Heart right ventricle (tissue), 16 donors: ENCODE data around the gene SEMA4F. TPM values are rescaled to one million over a fixed set of nuclear protein-coding genes. Genes with fewer than 3 reads are reported as not detected.

Experiments
- ATAC-seq, 8 donors: fragments of 200-7000 bp; cut with Tn5 transposase; one replicate each; pipeline ENCODE4 v1.9.1; 2020; ENCODE audit warnings: mild to moderate bottlenecking in 8 of 8, moderate library complexity in 8 of 8, moderate number of reproducible peaks in 1 of 8
- DNase-seq, 2 donors: peaks; one replicate each; pipeline ENCODE4 v3.0.0-alpha.2; 2020
- H3K27ac ChIP-seq, 10 donors: fragments of 200-600 bp; sonication (generic) in 2 of 10; one replicate each; pipeline versions ENCODE4 v1.5.0 to v1.8.0; 2020 to 2022; ENCODE audit warnings: mild to moderate bottlenecking in 3 of 10
- H3K27me3 ChIP-seq, 7 donors: fragments of 200-600 bp; one replicate each; pipeline ENCODE4 v1.8.0; 2021 to 2022; ENCODE audit warnings: mild to moderate bottlenecking in 2 of 7
- H3K36me3 ChIP-seq, 9 donors: fragments of 200-600 bp; sonication (generic) in 1 of 9; one replicate each; pipeline versions ENCODE4 v1.5.0 to v1.8.0; 2020 to 2022; ENCODE audit warnings: mild to moderate bottlenecking in 2 of 9
- H3K4me1 ChIP-seq, 9 donors: fragments of 200-600 bp; sonication (generic) in 1 of 9; one replicate each; pipeline versions ENCODE4 v1.5.0 to v1.8.0; 2020 to 2022; ENCODE audit warnings: mild to moderate bottlenecking in 4 of 9
- H3K4me3 ChIP-seq, 10 donors: fragments of 200-600 bp; sonication (generic) in 2 of 10; one replicate each; pipeline versions ENCODE4 v1.5.0 to v1.8.0; 2020 to 2022; ENCODE audit warnings: mild to moderate bottlenecking in 7 of 10, moderate library complexity in 2 of 10
- H3K9me3 ChIP-seq, 11 donors: fragments of 200-600 bp in 10 of 11; sonication (generic) in 2 of 11; one replicate each; pipeline versions ENCODE4 v1.5.0 to v1.8.0; 2013 to 2022; ENCODE audit warnings: mild to moderate bottlenecking in 2 of 11, control low read depth in 1 of 11, moderate library complexity in 1 of 11
- CTCF ChIP-seq, 9 donors: fragments of 200-600 bp; sonication (generic) in 2 of 9; IDR thresholded peaks; one replicate each; pipeline versions ENCODE4 v1.5.0 to v1.8.0; 2021 to 2022; ENCODE audit warnings: antibody characterized with exemption in 9 of 9, mild to moderate bottlenecking in 5 of 9, moderate library complexity in 1 of 9
- WGBS, 2 donors: extraction: QIAGEN DNeasy Blood & Tissue Kit; methylation state at CpG; one replicate each; pipeline ENCODE4 v1.1.7; 2013; ENCODE audit warnings: inconsistent platforms in 1 of 2; 5-methylcytosine and 5-hydroxymethylcytosine counted together
- intact Hi-C, 10 donors: fragments of 100-400 bp; cut with DNase I; formaldehyde crosslinking; loops; one replicate each; pipeline versions ENCODE4 v1.11.1 to v1.14.2; 2022
- long read RNA-seq, 3 donors: library from polyadenylated mRNA; unstranded; transcript quantifications; one replicate each; pipeline ENCODE4 v2.0.0, GENCODE V29; 2020 to 2021
- polyA plus RNA-seq, 2 donors: library from polyadenylated mRNA; stranded (reverse); fragments of 200-250 nt; gene quantifications; one replicate each; pipeline ENCODE4 v1.2.3, GENCODE V29; 2013
- total RNA-seq, 10 donors: library from RNA; stranded (reverse); fragmentation: NEBNext Ultra II Directional in 3 of 10; extraction: Animal tissue kit (Norgen Biotek cat#: 25700) in 3 of 10; gene quantifications; one replicate each; pipeline versions ENCODE4 v1.2.1 to v1.2.4, GENCODE V29; 2021 to 2023
- donor health status: Arrhythmogenic right ventricular cardiomyopathy.
- donor health status: ischemic (EF 13 %, LVEDD 7.1; RV severe dilation, severe dysfunction).
- donor health status: healthy with polysubstance abuse.
- donor health status: DM: no; HTN: yes; CAD: no.
- donor health status: DM: no; HTN: no; CAD: no.
- donor health status: ischemic (EF 25% LVEDD 6.9; RV normal size, moderate dysfunction).
- donor health status: ischemic (EF 25% LVEDD 5.7; RV mildly dilated, moderate dysfunction).
- donor health status: healthy.
- donor health status: DM: yes; HTN: yes; CAD: no.
- donor health status: Ischemic cardiomyopathy.
- donor health status: ischemic (EF 35%, LVEDD 5.7; RV mildly dilated, moderate dysfunction).
- donor health status: nonischemic (EF 11% LVEDD 7.7; RV severe dilation, severe dysfunction).
- donor health status: DM: yes; HTN: yes; CAD: no.
- donor health status: PGD.
- donor health status: ischemic (EF 29% LVEDD 5.4; RV normal size, mild dysfunction).
- donor health status: nonischemic (EF 23%, LVEDD 6.1; RV moderate dilation, normal function).

The SEMA4F gene
- 1 to 10 TPM; 1.5 to 5.1 (median 2.7) TPM for total RNA-seq
- polyA plus RNA-seq = 1 to 10 TPM; 1.1 to 1.2 TPM
- long read RNA-seq, donor 1, full-length matches to known transcripts = 5 of 5 reads
- long read RNA-seq, donor 1, partial matches to known transcripts = 0 of 5 reads
- long read RNA-seq, donor 1, other reads (novel, unspliced or antisense) = 0 of 5 reads
- long read RNA-seq, donor 2, full-length matches to known transcripts = 4 of 12 reads
- long read RNA-seq, donor 2, partial matches to known transcripts = 3 of 12 reads
- long read RNA-seq, donor 2, other reads (novel, unspliced or antisense) = 5 of 12 reads
- long read RNA-seq, donor 3, full-length matches to known transcripts = 5 of 6 reads
- long read RNA-seq, donor 3, partial matches to known transcripts = 1 of 6 reads
- long read RNA-seq, donor 3, other reads (novel, unspliced or antisense) = 0 of 6 reads

- Histone ChIP-seq H3K36me3 (peaks cover 0 to 19% (median 0%) of the 10 kb centered on the region in 9 donors), H3K9me3 (no peaks in the 10 kb centered on the region), H3K4me1 (peaks cover 0 to 16% (median 10%) of the 10 kb centered on the region in 9 donors), H3K27me3 (peaks cover 0 to 16% (median 5%) of the 10 kb centered on the region in 7 donors), H3K27ac (peak within 1 kb of the TSS in 6 of 10 donors; percentile 8 to 79 (median 48)), H3K4me3 (peak within 1 kb of the TSS; percentile 21 to 89 (median 74))
- 1% methylated on average over 67 to 79 of the region's 79 CpGs for WGBS, 2 donors
- TF ChIP-seq CTCF (IDR thresholded peaks at IDR 0.05) = no peak
- intact Hi-C loops = no loop called here
- ATAC-seq (peak; percentile 99 to 100 (median 100)), DNase-seq (peak; percentile 95 to 97)
Measured at GRCh38 chr2:74653985-74654882, at the start of gene SEMA4F. TSS of gene SEMA4F (plus strand) at chr2:74654247. CDS start at chr2:74654377, 130 bp downstream.

GRCh38 chr2:74606927-74607326 lies 47.1 kb upstream of the SEMA4F start:
- no peak for ATAC-seq
- Histone ChIP-seq H3K4me3 (no peak overlapping the region), H3K27ac (no peak overlapping the region), H3K9me3 (no peaks in the 10 kb centered on the region), H3K4me1 (no peaks in the 10 kb centered on the region), H3K36me3 (no peaks in the 10 kb centered on the region), H3K27me3 (peaks cover 0 to 79% (median 26%) of the 10 kb centered on the region in 7 donors)
- intact Hi-C loops = no loop called here
- TF ChIP-seq CTCF (IDR thresholded peaks at IDR 0.05) = no peak
- 56 to 67% methylated on average over 5 of the region's 5 CpGs for WGBS, 2 donors
- no peak for DNase-seq

GRCh38 chr2:74617122-74617521 lies 36.9 kb upstream of the SEMA4F start:
- Histone ChIP-seq H3K27me3 (peaks cover 0 to 58% (median 38%) of the 10 kb centered on the region in 7 donors), H3K36me3 (no peaks in the 10 kb centered on the region), H3K27ac (no peak overlapping the region), H3K4me1 (peaks cover 0 to 11% (median 0%) of the 10 kb centered on the region in 9 donors), H3K9me3 (no peaks in the 10 kb centered on the region), H3K4me3 (no peak overlapping the region)
- intact Hi-C loops = no loop called here
- 80 to 84% methylated on average over 3 of the region's 3 CpGs for WGBS, 2 donors
- no peak for TF ChIP-seq CTCF (IDR thresholded peaks at IDR 0.05)
- DNase-seq = no peak
- no peak for ATAC-seq

- Histone ChIP-seq H3K9me3 (no peaks in the 10 kb centered on the region), H3K27ac (no peak overlapping the region), H3K4me1 (peaks cover 0 to 11% (median 0%) of the 10 kb centered on the region in 9 donors), H3K27me3 (peaks cover 0 to 44% (median 30%) of the 10 kb centered on the region in 7 donors), H3K36me3 (no peaks in the 10 kb centered on the region), H3K4me3 (no peak overlapping the region)
- WGBS, 2 donors = 69 to 77% methylated on average over 6 of the region's 6 CpGs
- intact Hi-C loops = no loop called here
- no peak for DNase-seq
- ATAC-seq = no peak
- TF ChIP-seq CTCF (IDR thresholded peaks at IDR 0.05) = no peak
Measured at GRCh38 chr2:74618410-74619083, 35.5 kb upstream of the SEMA4F start.
